ENCODE measurements around the gene HAPLN3.

DNA sequence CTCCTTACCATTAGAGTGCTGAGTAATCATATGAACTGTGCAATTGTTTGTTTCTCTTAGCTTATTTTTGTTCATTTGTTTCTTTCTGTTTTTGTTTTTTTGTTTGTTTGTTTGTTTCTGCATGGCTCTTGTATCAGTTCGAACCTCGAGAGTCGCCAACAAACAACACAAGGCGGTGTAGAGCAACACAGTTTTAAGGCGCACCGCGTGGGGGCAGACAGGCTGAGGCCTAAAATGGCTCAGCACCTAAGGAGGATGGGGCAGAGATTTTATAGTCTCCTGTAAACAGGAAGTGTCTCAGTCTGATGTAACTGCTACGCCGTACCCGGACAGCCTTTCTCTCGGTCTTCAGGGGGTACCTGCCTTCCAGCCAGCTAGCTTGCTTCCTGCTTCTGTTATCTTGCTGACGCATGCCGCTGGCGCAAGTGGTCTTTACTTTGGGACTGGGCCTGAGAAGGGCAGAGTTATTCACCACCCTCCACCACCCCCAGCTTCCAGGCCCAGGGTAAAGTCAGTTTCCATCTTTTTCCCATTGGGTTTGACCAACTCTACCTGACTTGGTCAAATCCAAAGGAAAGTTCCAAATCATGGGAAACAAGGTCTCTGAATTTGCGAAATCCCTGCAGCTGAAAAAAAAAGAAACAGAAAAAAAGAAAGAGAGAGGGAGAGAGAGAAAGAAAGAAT lies 43.6 kb upstream of the HAPLN3 start:
- TF ChIP-seq POLR2A (IDR thresholded peaks at IDR 0.05): no peak
- TF ChIP-seq, protein P1, sequence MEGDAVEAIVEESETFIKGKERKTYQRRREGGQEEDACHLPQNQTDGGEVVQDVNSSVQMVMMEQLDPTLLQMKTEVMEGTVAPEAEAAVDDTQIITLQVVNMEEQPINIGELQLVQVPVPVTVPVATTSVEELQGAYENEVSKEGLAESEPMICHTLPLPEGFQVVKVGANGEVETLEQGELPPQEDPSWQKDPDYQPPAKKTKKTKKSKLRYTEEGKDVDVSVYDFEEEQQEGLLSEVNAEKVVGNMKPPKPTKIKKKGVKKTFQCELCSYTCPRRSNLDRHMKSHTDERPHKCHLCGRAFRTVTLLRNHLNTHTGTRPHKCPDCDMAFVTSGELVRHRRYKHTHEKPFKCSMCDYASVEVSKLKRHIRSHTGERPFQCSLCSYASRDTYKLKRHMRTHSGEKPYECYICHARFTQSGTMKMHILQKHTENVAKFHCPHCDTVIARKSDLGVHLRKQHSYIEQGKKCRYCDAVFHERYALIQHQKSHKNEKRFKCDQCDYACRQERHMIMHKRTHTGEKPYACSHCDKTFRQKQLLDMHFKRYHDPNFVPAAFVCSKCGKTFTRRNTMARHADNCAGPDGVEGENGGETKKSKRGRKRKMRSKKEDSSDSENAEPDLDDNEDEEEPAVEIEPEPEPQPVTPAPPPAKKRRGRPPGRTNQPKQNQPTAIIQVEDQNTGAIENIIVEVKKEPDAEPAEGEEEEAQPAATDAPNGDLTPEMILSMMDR (IDR thresholded peaks at IDR 0.05): no peak

Data from tibial nerve (tissue), 3 donors.